Colonic mucosa (tissue), 4 donors: ENCODE results near the gene ANKRD53. TPM values are rescaled to one million over a fixed set of nuclear protein-coding genes. Genes with fewer than 3 reads are reported as not detected.

Source experiments
- DNase-seq: peaks from one replicate; pipeline ENCODE4 v3.0.0-alpha.2; 2020
- H3K27ac ChIP-seq: fragments of 200-600 bp; one replicate; pipeline ENCODE4 v1.8.0; 2021
- H3K27me3 ChIP-seq: fragments of 200-600 bp; one replicate; pipeline ENCODE4 v1.8.0; 2021
- H3K36me3 ChIP-seq: fragments of 200-600 bp; one replicate; pipeline ENCODE4 v1.8.0; 2021
- H3K4me1 ChIP-seq: fragments of 200-600 bp; one replicate; pipeline ENCODE4 v1.8.0; 2021; ENCODE audit warnings: mild to moderate bottlenecking
- H3K4me3 ChIP-seq: fragments of 200-600 bp; one replicate; pipeline ENCODE4 v1.8.0; 2021
- H3K9ac ChIP-seq, 2 donors: one replicate each; pipeline ENCODE4 v1.7.0; 2013; ENCODE audit warnings: control low read depth in 2 of 2, low read depth in 2 of 2, low read length in 2 of 2
- H3K9me3 ChIP-seq: fragments of 200-600 bp; one replicate; pipeline ENCODE4 v1.8.0; 2021
- intact Hi-C: fragments of 100-400 bp; cut with DNase I; formaldehyde crosslinking; loops from one replicate; pipeline ENCODE4 v1.14.1; 2022
- total RNA-seq, 2 donors: library from RNA; stranded (reverse); fragmentation: NEBNext Ultra II Directional in 1 of 2; extraction: Animal tissue kit (Norgen Biotek cat#: 25700) in 1 of 2; gene quantifications; one replicate each; pipeline ENCODE4 v1.2.1, GENCODE V29; 2021
- TF ChIP-seq, protein P1 (sequence below): fragments of 200-600 bp; IDR thresholded peaks from one replicate; pipeline ENCODE4 v1.8.0; 2022; ENCODE audit warnings: antibody characterized with exemption, mild to moderate bottlenecking
- donor health status: healthy.
- donor health status: DM: no; HTN: no; CAD: no.
- donor health status: DM: no; HTN: no; CAD: no.

ANKRD53 gene
- total RNA-seq, 2 donors from 2014 or later, result 0.40 TPM; not detected in 1

DNA sequence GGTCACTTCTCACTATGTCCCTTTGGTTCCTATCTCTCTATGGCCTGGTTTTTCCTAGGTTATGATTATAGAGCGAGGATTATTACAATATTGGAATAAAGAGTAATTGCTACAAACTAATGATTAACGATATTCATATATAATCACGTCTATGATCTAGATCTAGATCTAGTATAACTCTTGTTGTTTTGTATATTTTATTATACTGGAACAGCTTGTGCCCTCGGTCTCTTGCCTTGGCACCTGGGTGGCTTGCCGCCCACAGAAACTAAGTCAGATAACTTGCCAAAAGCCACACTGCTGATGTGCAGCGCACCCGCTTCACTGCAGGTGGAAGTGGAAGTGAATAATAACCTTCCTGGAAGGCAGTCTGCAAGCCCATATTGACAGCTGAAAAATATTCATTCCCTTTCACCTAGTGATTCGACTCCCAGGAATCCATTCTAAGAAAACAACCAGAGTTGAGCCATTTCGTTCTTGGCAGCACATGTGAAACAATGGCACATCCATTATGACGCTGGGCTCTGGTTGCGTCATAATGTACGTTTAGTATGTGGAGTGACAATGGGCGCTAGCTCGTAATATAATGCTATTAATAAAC, 725 bp upstream of the ANKRD53 start:
- Histone ChIP-seq H3K4me3 (peak overlapping the region; percentile 44), H3K9me3 (no peaks in the 10 kb centered on the region), H3K9ac (peak overlapping the region; percentile 63 to 67), H3K27me3 (no peaks in the 10 kb centered on the region), H3K36me3 (no peaks in the 10 kb centered on the region), H3K4me1 (no peaks in the 10 kb centered on the region), H3K27ac (peak overlapping the region; percentile 64)
- TF ChIP-seq, protein P1, sequence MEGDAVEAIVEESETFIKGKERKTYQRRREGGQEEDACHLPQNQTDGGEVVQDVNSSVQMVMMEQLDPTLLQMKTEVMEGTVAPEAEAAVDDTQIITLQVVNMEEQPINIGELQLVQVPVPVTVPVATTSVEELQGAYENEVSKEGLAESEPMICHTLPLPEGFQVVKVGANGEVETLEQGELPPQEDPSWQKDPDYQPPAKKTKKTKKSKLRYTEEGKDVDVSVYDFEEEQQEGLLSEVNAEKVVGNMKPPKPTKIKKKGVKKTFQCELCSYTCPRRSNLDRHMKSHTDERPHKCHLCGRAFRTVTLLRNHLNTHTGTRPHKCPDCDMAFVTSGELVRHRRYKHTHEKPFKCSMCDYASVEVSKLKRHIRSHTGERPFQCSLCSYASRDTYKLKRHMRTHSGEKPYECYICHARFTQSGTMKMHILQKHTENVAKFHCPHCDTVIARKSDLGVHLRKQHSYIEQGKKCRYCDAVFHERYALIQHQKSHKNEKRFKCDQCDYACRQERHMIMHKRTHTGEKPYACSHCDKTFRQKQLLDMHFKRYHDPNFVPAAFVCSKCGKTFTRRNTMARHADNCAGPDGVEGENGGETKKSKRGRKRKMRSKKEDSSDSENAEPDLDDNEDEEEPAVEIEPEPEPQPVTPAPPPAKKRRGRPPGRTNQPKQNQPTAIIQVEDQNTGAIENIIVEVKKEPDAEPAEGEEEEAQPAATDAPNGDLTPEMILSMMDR, result no peak
- no peak for DNase-seq
- intact Hi-C loops, result no loop called here

DNA sequence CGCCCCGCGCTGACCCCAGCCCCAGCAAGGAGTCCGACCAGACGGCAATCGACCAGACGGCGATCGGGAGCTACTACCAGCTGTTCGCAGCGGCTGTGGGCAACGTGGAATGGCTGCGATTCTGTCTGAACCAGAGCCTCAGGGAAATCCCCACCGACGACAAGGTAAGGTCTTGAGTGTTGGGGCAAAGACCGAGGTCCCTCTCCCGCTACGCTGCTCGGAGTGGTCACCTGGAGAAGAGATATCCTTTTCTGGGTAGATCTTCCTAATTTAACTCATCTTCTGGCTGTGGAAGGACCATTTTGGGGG, 704 bp downstream of the ANKRD53 start:
- DNase-seq, result no peak
- TF ChIP-seq, protein P1, result no peak
- intact Hi-C loops, result no loop called here
- no peaks in the 10 kb centered on the region for H3K27me3 ChIP-seq
- H3K4me1 ChIP-seq, result no peaks in the 10 kb centered on the region
- peak overlapping the region; percentile 28 for H3K27ac ChIP-seq
- H3K9ac ChIP-seq, result peak overlapping the region in 1 of 2 donors; percentile 67
- no peaks in the 10 kb centered on the region for H3K36me3 ChIP-seq
- peak overlapping the region; percentile 56 for H3K4me3 ChIP-seq
- H3K9me3 ChIP-seq, result no peaks in the 10 kb centered on the region

DNA sequence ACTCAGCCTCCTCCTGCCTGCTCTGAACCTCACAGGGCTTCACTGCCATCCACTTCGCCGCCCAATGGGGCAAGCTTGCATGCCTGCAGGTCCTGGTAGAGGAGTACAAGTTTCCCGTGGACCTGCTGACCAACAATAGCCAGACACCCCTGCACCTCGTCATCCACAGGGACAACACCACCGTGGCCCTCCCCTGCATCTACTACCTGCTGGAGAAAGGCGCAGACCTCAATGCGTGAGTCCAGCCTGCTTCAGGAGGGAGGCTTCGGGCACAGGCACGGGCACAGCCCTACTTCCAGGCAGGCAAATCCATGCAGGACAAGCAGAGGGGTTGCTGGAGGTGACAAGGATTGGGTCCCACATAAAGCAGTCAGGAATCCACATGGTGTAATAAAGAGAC, 1.2 kb downstream of the ANKRD53 start:
- H3K9ac ChIP-seq, result no peak overlapping the region
- no peaks in the 10 kb centered on the region for H3K4me1 ChIP-seq
- intact Hi-C loops, result no loop called here
- H3K36me3 ChIP-seq, result no peaks in the 10 kb centered on the region
- DNase-seq, result no peak
- H3K27me3 ChIP-seq, result no peaks in the 10 kb centered on the region
- H3K4me3 ChIP-seq, result no peak overlapping the region
- no peaks in the 10 kb centered on the region for H3K9me3 ChIP-seq
- no peak overlapping the region for H3K27ac ChIP-seq
- TF ChIP-seq, protein P1, result no peak

DNA sequence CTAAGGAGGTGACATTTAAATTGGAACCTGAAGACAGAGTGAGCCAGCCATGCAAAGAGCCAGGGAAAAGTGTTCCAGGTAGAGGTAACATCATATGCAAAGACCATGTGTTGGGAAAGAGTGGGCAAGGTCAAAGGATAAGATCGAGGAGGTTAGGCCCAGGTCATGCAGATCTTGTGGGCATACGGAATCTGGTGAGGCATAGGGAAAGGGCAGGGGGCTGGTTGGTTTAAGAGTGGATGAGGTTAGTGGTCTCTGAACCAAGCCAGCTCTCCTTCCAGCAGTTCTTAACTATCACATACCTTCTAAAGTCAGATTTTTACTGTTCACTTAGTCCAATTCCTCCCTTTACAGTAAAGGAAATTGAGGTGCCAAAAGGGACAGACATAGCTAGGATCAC, 3.0 kb downstream of the ANKRD53 start:
- H3K9me3 ChIP-seq, result no peaks in the 10 kb centered on the region
- DNase-seq, result no peak
- no peaks in the 10 kb centered on the region for H3K27me3 ChIP-seq
- H3K27ac ChIP-seq, result no peak overlapping the region
- no peak overlapping the region for H3K4me3 ChIP-seq
- H3K36me3 ChIP-seq, result no peaks in the 10 kb centered on the region
- TF ChIP-seq, protein P1, result no peak
- no peak overlapping the region for H3K9ac ChIP-seq
- intact Hi-C loops, result no loop called here
- H3K4me1 ChIP-seq, result no peaks in the 10 kb centered on the region

DNA sequence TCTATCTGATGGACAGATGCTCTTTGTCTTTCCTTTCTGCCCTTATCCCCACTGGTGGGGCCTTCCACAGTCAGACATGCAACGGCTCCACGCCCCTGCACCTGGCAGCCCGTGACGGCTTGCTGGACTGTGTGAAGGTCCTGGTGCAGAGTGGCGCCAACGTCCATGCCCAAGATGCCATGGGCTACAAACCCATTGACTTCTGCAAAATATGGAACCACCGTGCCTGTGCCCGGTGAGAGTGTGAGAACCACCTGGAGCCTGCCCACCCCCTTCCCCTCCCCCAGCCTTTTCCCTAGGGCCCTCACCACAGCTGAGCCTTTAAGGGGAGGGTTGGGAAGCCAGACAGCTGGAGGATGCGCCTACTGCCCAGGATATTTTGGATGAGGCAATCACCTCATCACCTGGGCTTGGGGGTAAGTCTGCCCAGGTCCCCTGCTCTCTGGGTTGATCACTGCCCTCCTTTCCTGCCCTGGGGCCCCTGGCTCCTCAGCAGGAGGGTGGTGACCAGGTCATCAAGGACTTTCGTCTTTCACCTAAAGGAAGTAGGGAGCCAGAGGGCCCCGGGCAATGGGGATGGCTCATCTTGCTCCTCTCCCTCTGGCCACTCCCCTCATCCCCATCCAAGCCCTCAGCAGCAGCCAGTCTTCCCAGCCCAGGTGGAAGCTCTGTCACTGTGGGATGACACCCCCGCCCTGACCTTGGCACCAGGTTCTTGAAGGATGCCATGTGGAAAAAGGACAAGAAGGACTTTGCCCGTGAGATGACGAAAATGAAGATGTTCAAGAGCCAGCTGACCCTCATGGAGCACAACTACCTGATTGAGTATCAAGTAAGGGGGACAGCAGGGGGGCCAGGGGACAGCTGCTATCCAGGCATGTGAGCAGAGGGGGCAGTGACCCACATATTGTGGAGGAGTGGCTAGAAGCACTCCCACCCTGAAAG, 3.7 kb downstream of the ANKRD53 start:
- H3K4me3 ChIP-seq, result no peak overlapping the region
- H3K27me3 ChIP-seq, result no peaks in the 10 kb centered on the region
- H3K9ac ChIP-seq, result no peak overlapping the region
- H3K9me3 ChIP-seq, result no peaks in the 10 kb centered on the region
- H3K4me1 ChIP-seq, result no peaks in the 10 kb centered on the region
- intact Hi-C loops, result no loop called here
- no peaks in the 10 kb centered on the region for H3K36me3 ChIP-seq
- TF ChIP-seq, protein P1, result no peak
- DNase-seq, result no peak
- no peak overlapping the region for H3K27ac ChIP-seq
